ENCODE measurements around the gene RTEL1. TPM values are rescaled to one million over a fixed set of nuclear protein-coding genes. Genes with fewer than 3 reads are reported as not detected.

Gene RTEL1
- total and polyA plus RNA-seq, 9 of the 15 experiments (the other 6 are each of a cell fraction or from before 2014, with no cell fraction given) = 0.36 to 61.0 (median 17.9) TPM

- TF ChIP-seq RERE (CRISPR knock-in tag; IDR thresholded peaks at IDR 0.05; ENCODE audit: borderline replicate concordance) = no peak
- TF ChIP-seq E2F4 (CRISPR knock-in tag; IDR thresholded peaks at IDR 0.05; ENCODE audit: low read depth) = peak; percentile 78
- no peak for TF ChIP-seq DNMT1 (IDR thresholded peaks at IDR 0.05)
- no peak for TF ChIP-seq GATA2 (CRISPR knock-in tag; IDR thresholded peaks at IDR 0.05)
- TF ChIP-seq TRIM25 (IDR thresholded peaks at IDR 0.05; ENCODE audit: borderline replicate concordance) = no peak
- no peak for TF ChIP-seq ATF1 (CRISPR knock-in tag; IDR thresholded peaks at IDR 0.05)
- peak; percentile 85 for TF ChIP-seq ATF1 (tag; IDR thresholded peaks at IDR 0.05)
- TF ChIP-seq ZNF318 (IDR thresholded peaks at IDR 0.05; ENCODE audit: borderline replicate concordance in 1 of 2, low read depth in 1 of 2) = no peak
- TF ChIP-seq ADNP (tag; IDR thresholded peaks at IDR 0.05) = no peak
Measured at GRCh38 chr20:63657937-63658748, at the start of gene RTEL1 (continued).
